Fibroblast of lung (primary cell): ENCODE results near the gene FOLR2.

Experiments
- CTCF ChIP-seq, 2 donors: IDR thresholded peaks in 1 of 2; conservative IDR thresholded peaks in 1 of 2; 1 replicate in 1 of 2; 2 replicates in 1 of 2; pipeline ENCODE4 v1.5.1; 2011 to 2012; ENCODE audit warnings: low read length in 2 of 2, control low read depth in 1 of 2, inconsistent platforms in 1 of 2, low read depth in 1 of 2, mild to moderate bottlenecking in 1 of 2
- EZH2 ChIP-seq: IDR thresholded peaks from 2 replicates; pipeline ENCODE4 v1.5.1; 2012; ENCODE audit warnings: low read length, control low read depth, mild to moderate bottlenecking; ENCODE audit errors: missing control alignments

DNA sequence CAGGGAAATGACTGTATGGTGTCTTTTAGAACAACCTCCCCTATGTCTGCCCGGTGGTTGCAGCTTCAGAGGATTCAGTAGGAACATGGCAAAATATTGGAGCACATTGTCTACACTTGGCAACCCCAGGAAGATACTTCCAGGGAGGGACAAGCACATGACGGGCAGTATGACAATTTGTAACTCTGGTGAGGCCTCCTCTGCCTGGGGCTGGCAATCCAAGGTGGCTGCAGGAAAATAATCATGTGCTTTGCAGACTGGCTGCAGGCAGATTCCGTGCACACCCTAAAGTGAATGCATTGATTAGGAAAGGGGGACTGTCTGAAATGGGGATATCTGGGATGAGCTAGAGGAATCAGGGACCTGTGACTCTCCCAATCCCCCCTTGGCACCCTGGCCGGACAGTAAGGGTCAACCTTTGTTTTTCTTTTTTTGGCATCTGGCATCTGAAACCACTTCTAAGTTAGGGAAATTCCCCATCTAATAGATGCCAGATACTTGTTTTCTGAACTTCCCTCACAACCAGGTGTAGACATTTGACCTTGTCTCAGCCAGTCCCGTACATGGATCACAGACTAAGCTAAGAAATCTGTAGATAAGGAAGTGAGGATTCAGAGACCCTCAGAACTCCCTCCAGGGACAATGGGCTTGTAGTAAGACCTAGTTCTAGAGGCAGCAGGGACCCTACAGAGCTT, 37.9 kb downstream of the FOLR2 start:
- TF ChIP-seq CTCF (conservative IDR thresholded peaks at IDR 0.05 in 1 of 2, IDR thresholded peaks at IDR 0.05 in 1 of 2; ENCODE audit: low read depth in 1 of 2, low read length in 2 of 2) (no peak), EZH2 (no peak)
